H1 (cell line): ENCODE measurements around the gene CMSS1. TPM values are rescaled to one million over a fixed set of nuclear protein-coding genes. Genes with fewer than 3 reads are reported as not detected.

ENCODE experiments used
- CTCF ChIA-PET: fragments of 300-600 bp; sonication (Branson Sonifier 250); formaldehyde crosslinking; loops from one replicate; lab custom pipeline; 2021; ENCODE audit not compliant: partially characterized antibody; lab: Charles Lee
- POLR2A ChIA-PET: fragments of 300-600 bp; sonication (Branson Sonifier 250); formaldehyde crosslinking; loops from one replicate; lab custom pipeline; 2021; ENCODE audit warnings: inconsistent platforms; ENCODE audit not compliant: partially characterized antibody; lab: Charles Lee
- DNase-seq, 2 experiments: peaks; one replicate each; pipeline versions ENCODE4 v3.0.0 to v3.0.0-alpha.2; 2010 to 2022; ENCODE audit warnings: low spot score in 2 of 2, low read depth in 1 of 2, mixed read lengths in 1 of 2
- FAIRE-seq: peaks from 2 replicates; lab custom pipeline; 2011; peaks lifted over from hg19 to GRCh38; lab: Jason Lieb, UNC
- H2AFZ ChIP-seq: 2 replicates; pipeline ENCODE4 v1.8.1; 2012; ENCODE audit warnings: low read length, inconsistent platforms
- H2AK5ac ChIP-seq: 2 replicates; pipeline ENCODE4 v1.6.1; 2013; ENCODE audit warnings: low read depth, low read length
- H2BK120ac ChIP-seq: replicated peaks from 2 replicates; pipeline ENCODE3; 2013; ENCODE audit warnings: low read depth, low read length, inconsistent platforms
- H2BK12ac ChIP-seq: 2 replicates; pipeline ENCODE4 v1.6.1; 2013; ENCODE audit warnings: low read depth, low read length
- H2BK15ac ChIP-seq: 2 replicates; pipeline ENCODE4 v1.6.1; 2013; ENCODE audit warnings: low read length
- H2BK20ac ChIP-seq: 2 replicates; pipeline ENCODE4 v1.6.1; 2013; ENCODE audit warnings: low read length
- H2BK5ac ChIP-seq: 2 replicates; pipeline ENCODE4 v1.6.1; 2013; ENCODE audit warnings: low read depth, low read length
- H3K14ac ChIP-seq: 2 replicates; pipeline ENCODE4 v1.6.1; 2013; ENCODE audit warnings: inconsistent platforms; ENCODE audit not compliant: insufficient read length
- H3K18ac ChIP-seq: 2 replicates; pipeline ENCODE4 v1.6.1; 2013; ENCODE audit warnings: low read length; ENCODE audit errors: extremely low read depth
- H3K23ac ChIP-seq: 2 replicates; pipeline ENCODE4 v1.6.1; 2013; ENCODE audit warnings: inconsistent platforms; ENCODE audit not compliant: insufficient read length
- H3K23me2 ChIP-seq: 2 replicates; pipeline ENCODE4 v1.6.1; 2013; ENCODE audit warnings: low read depth, low read length
- H3K27ac ChIP-seq: 2 replicates; pipeline ENCODE4 v1.6.1; 2011; ENCODE audit warnings: low read depth, low read length, inconsistent platforms
- H3K27me3 ChIP-seq, 4 experiments: replicated peaks in 1 of 4; 1 replicate in 1 of 4; 2 replicates in 3 of 4; pipeline versions ENCODE4 v1.6.1 to v1.8.1; 2011 to 2013; ENCODE audit warnings: low read length in 3 of 4, mild to moderate bottlenecking in 3 of 4, inconsistent platforms in 2 of 4, mixed read lengths in 2 of 4, moderate library complexity in 1 of 4; ENCODE audit not compliant: control insufficient read depth in 3 of 4, insufficient read depth in 3 of 4; ENCODE audit errors: extremely low read depth in 1 of 4
- H3K36me3 ChIP-seq, 4 experiments: 2 replicates each; pipeline versions ENCODE4 v1.6.1 to v1.8.1; 2011 to 2013; ENCODE audit warnings: mild to moderate bottlenecking in 4 of 4, low read length in 3 of 4, moderate library complexity in 2 of 4, control low read depth in 1 of 4, inconsistent platforms in 1 of 4; ENCODE audit not compliant: insufficient read depth in 4 of 4, control insufficient read depth in 2 of 4
- H3K4ac ChIP-seq: replicated peaks from 2 replicates; pipeline ENCODE3; 2013; ENCODE audit warnings: low read length, low read depth, mixed read lengths, inconsistent platforms; ENCODE audit not compliant: insufficient read length
- H3K4me1 ChIP-seq, 4 experiments: replicated peaks in 1 of 4; 1 replicate in 1 of 4; 2 replicates in 3 of 4; pipeline versions ENCODE4 v1.6.1 to v1.8.1; 2011 to 2013; ENCODE audit warnings: low read length in 3 of 4, inconsistent platforms in 2 of 4, mixed read lengths in 1 of 4; ENCODE audit not compliant: insufficient read depth in 4 of 4, control insufficient read depth in 3 of 4
- H3K4me2 ChIP-seq, 2 experiments: 2 replicates each; pipeline versions ENCODE4 v1.6.1 to v1.8.1; 2011 to 2013; ENCODE audit warnings: low read depth in 2 of 2, low read length in 2 of 2, control low read depth in 1 of 2, inconsistent platforms in 1 of 2, mild to moderate bottlenecking in 1 of 2; ENCODE audit not compliant: insufficient read depth in 1 of 2
- H3K4me3 ChIP-seq, 4 experiments: fragments of 200-600, 300-600 bp in 1 of 4; sonication (generic), shearing (Covaris generic), sonication (Bioruptor Twin) in 1 of 4; 2 replicates each; pipeline versions ENCODE4 v1.5.1 to v1.8.1; 2011 to 2016; ENCODE audit warnings: low read length in 4 of 4, low read depth in 3 of 4, control low read depth in 2 of 4, inconsistent platforms in 2 of 4, mild to moderate bottlenecking in 2 of 4, mixed read lengths in 1 of 4, moderate library complexity in 1 of 4; ENCODE audit not compliant: insufficient read depth in 2 of 4; ENCODE audit errors: extremely low read depth in 1 of 4
- H3K56ac ChIP-seq: replicated peaks from 2 replicates; pipeline ENCODE3; 2013; ENCODE audit warnings: low read depth, mild to moderate bottlenecking, mixed read lengths, low read length, inconsistent platforms; ENCODE audit not compliant: insufficient read length
- H3K79me1 ChIP-seq: 2 replicates; pipeline ENCODE4 v1.6.1; 2013; ENCODE audit warnings: low read depth, low read length, control low read depth
- H3K79me2 ChIP-seq, 2 experiments: 2 replicates each; pipeline versions ENCODE4 v1.6.1 to v1.8.1; 2012 to 2013; ENCODE audit warnings: low read length in 2 of 2, mild to moderate bottlenecking in 2 of 2, inconsistent platforms in 1 of 2; ENCODE audit not compliant: insufficient read depth in 2 of 2, control insufficient read depth in 1 of 2
- H3K9ac ChIP-seq, 4 experiments: replicated peaks in 1 of 4; 1 replicate in 1 of 4; 2 replicates in 3 of 4; pipeline versions ENCODE4 v1.6.1 to v1.8.1; 2011 to 2013; ENCODE audit warnings: low read depth in 3 of 4, low read length in 3 of 4, control low read depth in 2 of 4, mild to moderate bottlenecking in 2 of 4, moderate library complexity in 2 of 4, inconsistent platforms in 1 of 4; ENCODE audit errors: extremely low read depth in 1 of 4
- H3K9me3 ChIP-seq, 2 experiments: 2 replicates each; pipeline versions ENCODE4 v1.6.1 to v1.8.1; 2012 to 2013; ENCODE audit warnings: mild to moderate bottlenecking in 2 of 2, moderate library complexity in 2 of 2, control low read depth in 1 of 2, inconsistent platforms in 1 of 2, low read depth in 1 of 2, low read length in 1 of 2, mixed read lengths in 1 of 2; ENCODE audit not compliant: insufficient read depth in 2 of 2
- H4K20me1 ChIP-seq, 2 experiments: replicated peaks in 1 of 2; 2 replicates each; pipeline versions ENCODE3 to v1.8.1; 2011 to 2013; ENCODE audit warnings: inconsistent platforms in 2 of 2, low read length in 2 of 2, mild to moderate bottlenecking in 1 of 2; ENCODE audit not compliant: insufficient read depth in 2 of 2, control insufficient read depth in 1 of 2
- H4K5ac ChIP-seq: 2 replicates; pipeline ENCODE4 v1.6.1; 2013; ENCODE audit warnings: low read length, low read depth, mixed read lengths, inconsistent platforms; ENCODE audit not compliant: insufficient read length
- H4K8ac ChIP-seq: 2 replicates; pipeline ENCODE4 v1.8.0; 2013; ENCODE audit warnings: mild to moderate bottlenecking, moderate library complexity, low read length, inconsistent platforms; ENCODE audit not compliant: insufficient read depth; ENCODE audit errors: extremely low read depth
- H4K91ac ChIP-seq: replicated peaks from 2 replicates; pipeline ENCODE3; 2013; ENCODE audit warnings: low read length, mixed read lengths, inconsistent platforms; ENCODE audit not compliant: insufficient read length
- ASH2L ChIP-seq: fragments of 200-600, 300-600 bp; sonication (generic); IDR thresholded peaks from one replicate; pipeline ENCODE4 v1.7.1; 2017; ENCODE audit warnings: low read length
- ATF3 ChIP-seq: IDR thresholded peaks from 2 replicates; pipeline ENCODE4 v1.6.1; 2011; ENCODE audit warnings: low read depth, mild to moderate bottlenecking, low read length; ENCODE audit not compliant: insufficient read depth
- JUND ChIP-seq: IDR thresholded peaks from 2 replicates; pipeline ENCODE4 v1.6.1; 2011; ENCODE audit warnings: mild to moderate bottlenecking, improper control_type of control experiment, low read length
- RXRA ChIP-seq: IDR thresholded peaks from 2 replicates; pipeline ENCODE4 v1.6.1; 2011; ENCODE audit warnings: low read depth, mild to moderate bottlenecking, low read length, moderate library complexity; ENCODE audit not compliant: insufficient read depth
- SP1 ChIP-seq: IDR thresholded peaks from 2 replicates; pipeline ENCODE4 v1.6.1; 2011; ENCODE audit warnings: low read depth, low read length
- SP2 ChIP-seq: IDR thresholded peaks from 2 replicates; pipeline ENCODE4 v1.6.1; 2012; ENCODE audit warnings: mild to moderate bottlenecking, low read length, inconsistent platforms
- TBP ChIP-seq: IDR thresholded peaks from 2 replicates; pipeline ENCODE4 v1.6.1; 2011; ENCODE audit warnings: low read depth, low read length, improper control_type of control experiment
- ZNF274 ChIP-seq: IDR thresholded peaks from 2 replicates; pipeline ENCODE4 v1.7.0; 2012; ENCODE audit warnings: low read length, borderline replicate concordance; ENCODE audit errors: extremely low read depth
- WGBS, 2 experiments: shearing (Covaris generic) in 1 of 2; methylation state at CpG; one replicate each; pipeline versions ENCODE4 v1.1.6 to v1.1.7; 2013 to 2015; ENCODE audit warnings: low lambda C conversion rate in 2 of 2, mixed read lengths in 2 of 2, inconsistent platforms in 1 of 2, low coverage in 1 of 2, missing lambda C conversion rate in 1 of 2; ENCODE audit not compliant: insufficient replicate concordance in 2 of 2, insufficient coverage in 1 of 2, insufficient read length in 1 of 2; ENCODE audit errors: extremely low coverage in 1 of 2, missing lambda C conversion rate in 1 of 2; 5-methylcytosine and 5-hydroxymethylcytosine counted together
- polyA plus RNA-seq, 7 experiments: library from polyadenylated mRNA; depleted of rRNA in 3 of 7; stranded (reverse) in 5 of 7; unstranded in 2 of 7; fragments of >200 nt in 5 of 7; fragments of 200-250 nt in 2 of 7; gene quantifications; 1 replicate in 5 of 7; 2 replicates in 1 of 7; 4 replicates in 1 of 7; pipeline versions ENCODE4 v1.2.1 to v1.2.3, GENCODE V29; 2011 to 2013; ENCODE audit warnings: missing spikeins in 2 of 7, mixed read lengths in 2 of 7
- total RNA-seq: library from RNA; stranded (reverse); fragmentation: NEBNext Ultra II Directional; extraction: Animal tissue kit (Norgen Biotek cat#: 25700); gene quantifications from 2 replicates; pipeline ENCODE4 v1.2.1, GENCODE V29; 2021
- TF ChIP-seq, protein P1 (sequence below), 3 experiments: IDR thresholded peaks; 1 replicate in 2 of 3; 2 replicates in 1 of 3; pipeline versions ENCODE4 v1.5.1 to v1.6.1; 2011; ENCODE audit warnings: low read length in 3 of 3, mild to moderate bottlenecking in 3 of 3, inconsistent platforms in 2 of 3, low read depth in 1 of 3, moderate library complexity in 1 of 3; ENCODE audit not compliant: insufficient read depth in 1 of 3; ENCODE audit errors: control extremely low read depth in 1 of 3

The CMSS1 gene
- total and polyA plus RNA-seq, 2 of the 8 experiments (the other 6 are each of a cell fraction or from before 2014, with no cell fraction given) = 15.2 to 75.1 TPM

- Histone ChIP-seq H2BK15ac (no peak overlapping the region), H4K20me1 (no peaks in the 10 kb centered on the region), H3K4ac (peak overlapping the region; percentile 0), H3K79me1 (no peaks in the 10 kb centered on the region), H3K36me3 (no peaks in the 10 kb centered on the region), H2BK5ac (peak overlapping the region; percentile 95; the same call in 1 of the 2 replicates), H3K9ac (peak overlapping the region in 1 of 4 experiments; percentile 6; a peak in 1 of 7 replicates), H2AK5ac (peak overlapping the region; percentile 96), H3K14ac (no peak overlapping the region), H2BK120ac (peak overlapping the region; percentile 12), H3K4me1 (peaks cover 0 to 17% (median 12%) of the 10 kb centered on the region in 4 experiments; a peak in 5 of 7 replicates), H2AFZ (no peak overlapping the region), H4K5ac (no peak overlapping the region), H3K56ac (no peak overlapping the region), H3K18ac (peak overlapping the region; percentile 38), H3K23me2 (no peaks in the 10 kb centered on the region), H3K9me3 (no peaks in the 10 kb centered on the region), H3K79me2 (no peaks in the 10 kb centered on the region), H4K8ac (no peak overlapping the region), H2BK12ac (peak overlapping the region; percentile 99), H3K23ac (no peak overlapping the region), H3K4me3 (peak overlapping the region in 1 of 4 experiments; percentile 35; a peak in 1 of 8 replicates), H3K4me2 (peak overlapping the region; percentile 45 to 80; a peak in 3 of 4 replicates), H3K27me3 (no peaks in the 10 kb centered on the region; a peak in 1 of 7 replicates), H2BK20ac (peak overlapping the region; percentile 28), H4K91ac (peak overlapping the region; percentile 12), H3K27ac (peak overlapping the region; percentile 53)
- POLR2A ChIA-PET = no interaction called here
- 66% methylated on average over 2 of the region's 2 CpGs; no CpG with 5 or more reads in 1 of the 2 experiments for WGBS, 2 experiments
- no peak for FAIRE-seq
- CTCF ChIA-PET = no interaction called here
- DNase-seq = no peak
- TF ChIP-seq SP2 = no peak
- no peak for TF ChIP-seq ATF3
- no peak for TF ChIP-seq SP1
- no peak for TF ChIP-seq ASH2L
- no peak for TF ChIP-seq ZNF274
- TF ChIP-seq JUND = no peak
- TF ChIP-seq RXRA = no peak
- TF ChIP-seq TBP = no peak
- TF ChIP-seq, protein P1, sequence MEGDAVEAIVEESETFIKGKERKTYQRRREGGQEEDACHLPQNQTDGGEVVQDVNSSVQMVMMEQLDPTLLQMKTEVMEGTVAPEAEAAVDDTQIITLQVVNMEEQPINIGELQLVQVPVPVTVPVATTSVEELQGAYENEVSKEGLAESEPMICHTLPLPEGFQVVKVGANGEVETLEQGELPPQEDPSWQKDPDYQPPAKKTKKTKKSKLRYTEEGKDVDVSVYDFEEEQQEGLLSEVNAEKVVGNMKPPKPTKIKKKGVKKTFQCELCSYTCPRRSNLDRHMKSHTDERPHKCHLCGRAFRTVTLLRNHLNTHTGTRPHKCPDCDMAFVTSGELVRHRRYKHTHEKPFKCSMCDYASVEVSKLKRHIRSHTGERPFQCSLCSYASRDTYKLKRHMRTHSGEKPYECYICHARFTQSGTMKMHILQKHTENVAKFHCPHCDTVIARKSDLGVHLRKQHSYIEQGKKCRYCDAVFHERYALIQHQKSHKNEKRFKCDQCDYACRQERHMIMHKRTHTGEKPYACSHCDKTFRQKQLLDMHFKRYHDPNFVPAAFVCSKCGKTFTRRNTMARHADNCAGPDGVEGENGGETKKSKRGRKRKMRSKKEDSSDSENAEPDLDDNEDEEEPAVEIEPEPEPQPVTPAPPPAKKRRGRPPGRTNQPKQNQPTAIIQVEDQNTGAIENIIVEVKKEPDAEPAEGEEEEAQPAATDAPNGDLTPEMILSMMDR (IDR thresholded peaks at IDR 0.05; ENCODE audit: control extremely low read depth in 1 of 3, insufficient read depth in 1 of 3, low read depth in 1 of 3, low read length in 3 of 3) = no peak
These were observed 392.5 kb downstream of the CMSS1 start for GRCh38 chr3:100209948-100210771.
